Stimulated activated CD8-positive, alpha-beta memory T cell treated with anti-CD3 and anti-CD28 coated beads, Interleukin-4, amount 100 ng/mL, for 48 hours (primary cell): ENCODE measurements around the gene PC.

ENCODE experiments used
- DNase-seq: peaks from one replicate; pipeline ENCODE4 v3.0.0-alpha.2; 2020

PC gene

GRCh38 chr11:66953081-66953833, 4.9 kb downstream of the PC start:
- DNase-seq = no peak

- no peak for DNase-seq
Measured at GRCh38 chr11:66951927-66952337, 6.3 kb downstream of the PC start.

GRCh38 chr11:66951135-66951534, 7.0 kb downstream of the PC start:
- no peak for DNase-seq

GRCh38 chr11:66950112-66950535, 8.1 kb downstream of the PC start:
- peak; percentile 60 for DNase-seq

GRCh38 chr11:66938582-66939135, 19.5 kb downstream of the PC start:
- no peak for DNase-seq

GRCh38 chr11:66937193-66937733, 20.9 kb downstream of the PC start:
- no peak for DNase-seq

GRCh38 chr11:66936311-66936711, 21.9 kb downstream of the PC start:
- DNase-seq = no peak

- no peak for DNase-seq
Measured at GRCh38 chr11:66934950-66935779, 23.0 kb downstream of the PC start.

- DNase-seq = no peak
Measured at GRCh38 chr11:66933531-66933930, 24.7 kb downstream of the PC start.

GRCh38 chr11:66932543-66932942, 25.6 kb downstream of the PC start:
- no peak for DNase-seq

GRCh38 chr11:66929753-66930152, 28.4 kb downstream of the PC start:
- DNase-seq = no peak

- no peak for DNase-seq
Measured at GRCh38 chr11:66924272-66924671, 33.9 kb downstream of the PC start.

- DNase-seq = no peak
Measured at GRCh38 chr11:66922551-66922950, 35.6 kb downstream of the PC start.

- DNase-seq = no peak
Measured at GRCh38 chr11:66920978-66921784, 37.0 kb downstream of the PC start.

GRCh38 chr11:66919923-66920322, 38.3 kb downstream of the PC start:
- no peak for DNase-seq

GRCh38 chr11:66918741-66919140, 39.4 kb downstream of the PC start:
- DNase-seq = no peak

GRCh38 chr11:66915866-66916265, 42.3 kb downstream of the PC start:
- no peak for DNase-seq

- no peak for DNase-seq
Measured at GRCh38 chr11:66915046-66915832, 42.9 kb downstream of the PC start.

GRCh38 chr11:66914505-66914904, 43.7 kb downstream of the PC start:
- no peak for DNase-seq

GRCh38 chr11:66912911-66913310, 45.3 kb downstream of the PC start:
- no peak for DNase-seq

- no peak for DNase-seq
Measured at GRCh38 chr11:66912361-66912760, 45.8 kb downstream of the PC start.

GRCh38 chr11:66910669-66911068, 47.5 kb downstream of the PC start:
- no peak for DNase-seq
